GM21576 (cell line): Measurements from ENCODE around the gene SYNJ1.
"Not testable (repeated sequence)": the region's sequence is repeated elsewhere in the genome, so short reads cannot be mapped to it uniquely, and the experiment has no call there.

ENCODE experiments used
- ATAC-seq: cut with Tn5 transposase; IDR thresholded peaks from one replicate; pipeline ENCODE4 v1.9.1; 2021; ENCODE audit warnings: mild to moderate bottlenecking, moderate library complexity; ENCODE audit not compliant: unreplicated experiment

SYNJ1 gene

GRCh38 chr21:32613436-32614043 is 114.3 kb downstream of the SYNJ1 start:
- no peak for ATAC-seq

GRCh38 chr21:32612999-32613337 is 114.8 kb downstream of the SYNJ1 start:
- ATAC-seq, result no peak

GRCh38 chr21:32612075-32612998 is 115.5 kb downstream of the SYNJ1 start, which contains the start of gene CFAP298:
Gene CFAP298, minus strand, starts transcription at chr21:32612377. Its CDS starts 134 bp downstream, at chr21:32612243.
- ATAC-seq, result peak; percentile 90

GRCh38 chr21:32611471-32611997 is 116.3 kb downstream of the SYNJ1 start:
- ATAC-seq, result no peak

GRCh38 chr21:32610940-32611339 is 116.9 kb downstream of the SYNJ1 start:
- not testable (repeated sequence) for ATAC-seq

- no peak for ATAC-seq
Observed at GRCh38 chr21:32608851-32609250, 119.0 kb downstream of the SYNJ1 start.

GRCh38 chr21:32605469-32605868 is 122.3 kb downstream of the SYNJ1 start:
- no peak for ATAC-seq

GRCh38 chr21:32604464-32604863 is 123.3 kb downstream of the SYNJ1 start:
- no peak for ATAC-seq

- ATAC-seq, result no peak
Observed at GRCh38 chr21:32603131-32603530, 124.7 kb downstream of the SYNJ1 start.

- no peak for ATAC-seq
Observed at GRCh38 chr21:32602099-32602498, 125.7 kb downstream of the SYNJ1 start.

GRCh38 chr21:32599526-32599925 is 128.3 kb downstream of the SYNJ1 start:
- no peak for ATAC-seq

- no peak for ATAC-seq
Observed at GRCh38 chr21:32599091-32599490, 128.7 kb downstream of the SYNJ1 start.

GRCh38 chr21:32597205-32597604 is 130.6 kb downstream of the SYNJ1 start:
- no peak for ATAC-seq

- no peak for ATAC-seq
Observed at GRCh38 chr21:32595431-32595830, 132.4 kb downstream of the SYNJ1 start.

GRCh38 chr21:32593690-32594089 is 134.1 kb downstream of the SYNJ1 start:
- ATAC-seq, result no peak

GRCh38 chr21:32592929-32593502 is 134.8 kb downstream of the SYNJ1 start:
- ATAC-seq, result no peak

- no peak for ATAC-seq
Observed at GRCh38 chr21:32590130-32590529, 137.7 kb downstream of the SYNJ1 start.

- no peak for ATAC-seq
Observed at GRCh38 chr21:32587651-32588050, 140.2 kb downstream of the SYNJ1 start.

GRCh38 chr21:32587120-32587519 is 140.7 kb downstream of the SYNJ1 start:
- no peak for ATAC-seq

GRCh38 chr21:32585970-32586369 is 141.8 kb downstream of the SYNJ1 start:
- ATAC-seq, result no peak

- ATAC-seq, result no peak
Observed at GRCh38 chr21:32585042-32585710, 142.6 kb downstream of the SYNJ1 start, which contains the start of gene TCP10L. Gene TCP10L, minus strand, starts transcription at chr21:32585523. Its CDS starts 1,219 bp downstream, at chr21:32584304.
